HepG2 (cell line): ENCODE results near the gene PSMB11. TPM values are rescaled to one million over a fixed set of nuclear protein-coding genes. Genes with fewer than 3 reads are reported as not detected.

Experiments used
- ATAD3A ChIP-seq: sonication (generic); formaldehyde crosslinking; IDR thresholded peaks from 2 replicates; pipeline ENCODE4 v1.4.0; 2020; ENCODE audit warnings: missing genetic modification reagents
- BCL6 ChIP-seq: IDR thresholded peaks from 2 replicates; pipeline ENCODE4 v1.6.1; 2016; ENCODE audit warnings: missing genetic modification reagents, missing compliant biosample characterization
- CEBPG ChIP-seq: IDR thresholded peaks from 2 replicates; pipeline ENCODE4 v1.6.1; 2016
- CHCHD3 ChIP-seq: sonication (generic); formaldehyde crosslinking; IDR thresholded peaks from 2 replicates; pipeline ENCODE4 v1.8.0; 2022; ENCODE audit warnings: mild to moderate bottlenecking, missing genetic modification reagents, moderate library complexity
- DNMT3B ChIP-seq: conservative IDR thresholded peaks from 2 replicates; pipeline ENCODE4 v1.6.1; 2016; ENCODE audit warnings: missing biosample characterization, control low read depth
- GRHL1 ChIP-seq: sonication (generic); formaldehyde crosslinking; conservative IDR thresholded peaks from 2 replicates; pipeline ENCODE4 v1.8.0; 2022; ENCODE audit warnings: missing genetic modification reagents
- IRF9 ChIP-seq: sonication (generic); formaldehyde crosslinking; IDR thresholded peaks from 2 replicates; pipeline ENCODE4 v1.8.0; 2022; ENCODE audit warnings: missing genetic modification reagents, mild to moderate bottlenecking, borderline replicate concordance
- MAX ChIP-seq: IDR thresholded peaks from 2 replicates; pipeline ENCODE4 v1.6.1; 2012; ENCODE audit warnings: inconsistent platforms
- MIER3 ChIP-seq: IDR thresholded peaks from 2 replicates; pipeline ENCODE4 v1.6.1; 2016; ENCODE audit warnings: missing compliant biosample characterization, borderline replicate concordance
- MLX ChIP-seq: IDR thresholded peaks from 2 replicates; pipeline ENCODE4 v1.6.1; 2016
- MTF2 ChIP-seq: sonication (generic); formaldehyde crosslinking; IDR thresholded peaks from 2 replicates; pipeline ENCODE4 v1.5.0; 2020; ENCODE audit warnings: missing genetic modification reagents, borderline replicate concordance
- NFE2L1 ChIP-seq: sonication (generic); formaldehyde crosslinking; IDR thresholded peaks from 2 replicates; pipeline ENCODE4 v1.4.0; 2020; ENCODE audit warnings: missing genetic modification reagents, mild to moderate bottlenecking, borderline replicate concordance
- NR2C2 ChIP-seq: sonication (generic); formaldehyde crosslinking; IDR thresholded peaks from 2 replicates; pipeline ENCODE4 v1.4.0; 2020; ENCODE audit warnings: missing genetic modification reagents, mild to moderate bottlenecking, moderate library complexity, borderline replicate concordance
- RELA ChIP-seq: sonication (generic); formaldehyde crosslinking; IDR thresholded peaks from 2 replicates; pipeline ENCODE4 v1.4.0; 2020; ENCODE audit warnings: missing genetic modification reagents
- SALL1 ChIP-seq: sonication (generic); formaldehyde crosslinking; IDR thresholded peaks from 2 replicates; pipeline ENCODE4 v1.8.0; 2022; ENCODE audit warnings: mild to moderate bottlenecking, missing genetic modification reagents
- SRY ChIP-seq: sonication (generic); formaldehyde crosslinking; IDR thresholded peaks from 2 replicates; pipeline ENCODE4 v1.8.0; 2022; ENCODE audit warnings: mild to moderate bottlenecking, missing genetic modification reagents
- TBX3 ChIP-seq: fragments of 450-650 bp; IDR thresholded peaks from 2 replicates; pipeline ENCODE4 v1.6.1; 2017; ENCODE audit warnings: antibody characterized with exemption, mild to moderate bottlenecking, inconsistent platforms, borderline replicate concordance
- THRA ChIP-seq: sonication (generic); formaldehyde crosslinking; IDR thresholded peaks from 2 replicates; pipeline ENCODE4 v1.4.0; 2020; ENCODE audit warnings: missing genetic modification reagents, borderline replicate concordance
- ZNF329 ChIP-seq: sonication (generic); formaldehyde crosslinking; IDR thresholded peaks from 2 replicates; pipeline ENCODE4 v1.9.0; 2021; ENCODE audit warnings: low read depth, mild to moderate bottlenecking, missing genetic modification reagents
- ZNF432 ChIP-seq: sonication (generic); formaldehyde crosslinking; IDR thresholded peaks from 2 replicates; pipeline ENCODE4 v1.5.0; 2020; ENCODE audit warnings: missing genetic modification reagents, mild to moderate bottlenecking, borderline replicate concordance
- ZNF775 ChIP-seq: sonication (generic); formaldehyde crosslinking; IDR thresholded peaks from 2 replicates; pipeline ENCODE4 v1.4.0; 2020; ENCODE audit warnings: missing genetic modification reagents, mild to moderate bottlenecking, moderate library complexity, borderline replicate concordance
- ZNF777 ChIP-seq: sonication (generic); formaldehyde crosslinking; IDR thresholded peaks from 2 replicates; pipeline ENCODE4 v1.4.0; 2020; ENCODE audit warnings: missing genetic modification reagents
- polyA plus RNA-seq, 8 experiments: library from polyadenylated mRNA; depleted of rRNA in 3 of 8; stranded (reverse) in 7 of 8; unstranded in 1 of 8; fragments of >200 nt; fragmentation: Illumina TruSeq in 4 of 8; extraction: Trizol in 4 of 8; gene quantifications; 2 replicates each; pipeline versions ENCODE4 v1.2.1 to v1.2.3, GENCODE V29; 2011 to 2016; ENCODE audit warnings: low read depth in 4 of 8, missing spikeins in 1 of 8, mixed read lengths in 1 of 8; ENCODE audit not compliant: insufficient read depth in 1 of 8
- total RNA-seq, 5 experiments: library from RNA; depleted of rRNA; stranded (reverse); fragments of >200 nt; fragmentation: Illumina TruSeq; extraction: Trizol; gene quantifications; 2 replicates each; pipeline ENCODE4 v1.2.3, GENCODE V29; 2016; ENCODE audit warnings: low read depth in 1 of 5

PSMB11 gene
- total and polyA plus RNA-seq, 2 of the 13 experiments (the other 11 are each of a cell fraction or from before 2014, with no cell fraction given), result not detected

DNA sequence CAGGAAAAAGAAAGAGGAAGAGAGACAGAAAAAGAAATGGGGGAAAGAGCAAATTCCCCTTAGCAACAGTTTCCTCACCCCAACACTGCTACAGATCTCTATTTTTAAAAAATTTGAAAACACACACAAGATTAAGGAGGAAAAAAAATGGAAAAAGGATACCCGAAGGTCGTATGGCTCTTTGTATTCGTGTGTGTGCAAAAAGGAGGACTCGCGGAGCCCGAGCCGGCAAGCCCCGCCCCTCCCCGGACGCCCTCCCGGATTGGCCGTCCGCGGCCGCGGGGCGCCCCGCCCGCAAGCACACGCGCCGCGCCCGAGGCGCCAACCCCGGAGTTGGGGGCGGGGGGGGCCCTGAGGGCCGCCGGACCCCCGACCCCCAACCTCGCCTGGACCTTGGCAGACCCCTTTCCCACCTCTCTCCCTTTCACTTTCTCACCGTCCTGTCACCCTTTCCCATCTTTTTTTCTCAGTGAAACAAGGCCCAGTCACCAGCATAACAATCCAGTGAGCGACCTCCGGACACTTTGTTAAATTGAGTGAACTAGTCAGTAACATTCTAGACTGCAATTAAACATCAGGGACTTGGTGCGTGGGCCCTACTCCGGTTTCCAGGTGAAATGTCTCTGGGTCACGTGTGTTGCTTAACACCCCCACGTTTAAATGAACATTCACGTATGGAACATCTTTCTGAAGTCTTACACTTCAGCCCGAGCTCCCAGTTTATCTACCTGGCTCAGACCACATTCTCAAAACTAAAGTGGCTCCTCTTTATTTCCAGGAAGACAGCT, 31.9 kb upstream of the PSMB11 start, which contains the start of gene C14orf93 (continued):
- no peak for TF ChIP-seq TBX3
- TF ChIP-seq MTF2 (CRISPR knock-in tag), result 0 out of 2 replicates have a peak, but pooled peaks have one; percentile 56
- TF ChIP-seq GRHL1 (CRISPR knock-in tag), result no peak
- TF ChIP-seq NR2C2 (CRISPR knock-in tag), result peak; percentile 47; the same call in 1 of the 2 replicates
- peak; percentile 40; the same call in 1 of the 2 replicates for TF ChIP-seq THRA (CRISPR knock-in tag)
- TF ChIP-seq NFE2L1, result no peak
- TF ChIP-seq SALL1 (CRISPR knock-in tag), result peak; percentile 68
- TF ChIP-seq IRF9 (CRISPR knock-in tag), result peak; percentile 44; the same call in 1 of the 2 replicates
- peak; percentile 41; the same call in 1 of the 2 replicates for TF ChIP-seq ZNF777
- TF ChIP-seq MLX (CRISPR knock-in tag), result 0 out of 2 replicates have a peak, but pooled peaks have one; percentile 21
- TF ChIP-seq ZNF775 (CRISPR knock-in tag), result no peak
- TF ChIP-seq ATAD3A (CRISPR knock-in tag), result no peak
- TF ChIP-seq MIER3 (CRISPR knock-in tag), result no peak
- peak; percentile 93 for TF ChIP-seq MAX
- peak; percentile 40; the same call in 1 of the 2 replicates for TF ChIP-seq SRY
- no peak for TF ChIP-seq ZNF329 (CRISPR knock-in tag)
- no peak; the same call in 1 of the 2 replicates for TF ChIP-seq BCL6
- 0 out of 2 replicates have a peak, but pooled peaks have one; percentile 34 for TF ChIP-seq RELA (CRISPR knock-in tag)
- TF ChIP-seq DNMT3B, result 0 out of 2 replicates have a peak, but pooled peaks have one; percentile 13
- TF ChIP-seq CEBPG (CRISPR knock-in tag), result peak; percentile 60; the same call in 1 of the 2 replicates
- TF ChIP-seq ZNF432 (CRISPR knock-in tag), result no peak
- TF ChIP-seq CHCHD3 (CRISPR knock-in tag), result no peak
